Retinal pigment epithelial cell (primary cell): Measurements from ENCODE around the gene SLC26A3.

Experiments used
- DNase-seq: peaks from one replicate; pipeline ENCODE4 v3.0.0-alpha.2; 2010; ENCODE audit warnings: low read depth
- H3K4me3 ChIP-seq: 2 replicates; pipeline ENCODE4 v1.5.1; 2011; ENCODE audit warnings: mild to moderate bottlenecking, low read length, control low read depth, moderate library complexity
- TF ChIP-seq, protein P1 (sequence below): conservative IDR thresholded peaks from 2 replicates; pipeline ENCODE4 v1.5.1; 2011; ENCODE audit warnings: low read depth, low read length, control low read depth, inconsistent platforms

The SLC26A3 gene

DNA sequence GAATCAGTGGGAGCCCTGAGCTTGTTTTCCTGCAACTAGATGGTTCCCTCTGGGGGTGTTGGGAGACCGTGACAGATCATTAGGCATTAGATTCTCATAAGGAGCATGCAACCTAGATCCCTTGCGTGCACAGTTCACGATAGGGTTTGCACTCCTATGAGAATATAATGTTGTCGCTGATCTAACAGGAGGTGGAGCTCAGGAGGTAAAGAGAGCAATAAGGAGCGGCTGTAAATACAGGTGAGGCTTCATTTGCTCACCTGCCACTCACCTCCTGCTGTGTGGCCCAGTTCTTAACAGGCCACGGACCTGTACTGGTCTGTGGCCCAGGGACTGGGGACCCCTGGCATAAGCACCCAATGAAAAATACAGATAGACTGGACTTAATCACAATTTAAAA lies 10.7 kb downstream of the SLC26A3 start:
- TF ChIP-seq, protein P1, sequence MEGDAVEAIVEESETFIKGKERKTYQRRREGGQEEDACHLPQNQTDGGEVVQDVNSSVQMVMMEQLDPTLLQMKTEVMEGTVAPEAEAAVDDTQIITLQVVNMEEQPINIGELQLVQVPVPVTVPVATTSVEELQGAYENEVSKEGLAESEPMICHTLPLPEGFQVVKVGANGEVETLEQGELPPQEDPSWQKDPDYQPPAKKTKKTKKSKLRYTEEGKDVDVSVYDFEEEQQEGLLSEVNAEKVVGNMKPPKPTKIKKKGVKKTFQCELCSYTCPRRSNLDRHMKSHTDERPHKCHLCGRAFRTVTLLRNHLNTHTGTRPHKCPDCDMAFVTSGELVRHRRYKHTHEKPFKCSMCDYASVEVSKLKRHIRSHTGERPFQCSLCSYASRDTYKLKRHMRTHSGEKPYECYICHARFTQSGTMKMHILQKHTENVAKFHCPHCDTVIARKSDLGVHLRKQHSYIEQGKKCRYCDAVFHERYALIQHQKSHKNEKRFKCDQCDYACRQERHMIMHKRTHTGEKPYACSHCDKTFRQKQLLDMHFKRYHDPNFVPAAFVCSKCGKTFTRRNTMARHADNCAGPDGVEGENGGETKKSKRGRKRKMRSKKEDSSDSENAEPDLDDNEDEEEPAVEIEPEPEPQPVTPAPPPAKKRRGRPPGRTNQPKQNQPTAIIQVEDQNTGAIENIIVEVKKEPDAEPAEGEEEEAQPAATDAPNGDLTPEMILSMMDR: no peak
- no peak for DNase-seq

DNA sequence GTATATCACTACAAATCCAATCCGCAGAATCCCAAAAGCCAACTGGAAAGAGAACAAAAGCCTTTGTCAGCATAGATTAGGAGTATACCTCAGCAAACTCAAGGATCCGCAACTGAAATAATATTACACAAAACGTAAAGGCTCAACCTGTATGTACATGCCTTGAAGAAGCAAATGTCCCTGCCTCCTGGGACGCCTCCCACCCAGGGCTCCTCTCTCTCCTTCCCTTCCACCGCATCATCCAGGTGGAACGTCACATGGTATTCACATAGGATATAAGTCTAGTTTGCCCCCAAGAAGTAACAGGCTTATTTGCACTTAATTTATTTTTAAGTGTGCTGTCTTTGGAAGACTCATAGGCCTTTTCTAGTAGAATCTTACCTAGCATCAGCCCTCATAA lies 13.4 kb downstream of the SLC26A3 start:
- no peak overlapping the region for H3K4me3 ChIP-seq
- DNase-seq: no peak
- TF ChIP-seq, protein P1: no peak

More for the DNA sequence above, 10.7 kb downstream of the SLC26A3 start:
- H3K4me3 ChIP-seq: no peak overlapping the region

DNA sequence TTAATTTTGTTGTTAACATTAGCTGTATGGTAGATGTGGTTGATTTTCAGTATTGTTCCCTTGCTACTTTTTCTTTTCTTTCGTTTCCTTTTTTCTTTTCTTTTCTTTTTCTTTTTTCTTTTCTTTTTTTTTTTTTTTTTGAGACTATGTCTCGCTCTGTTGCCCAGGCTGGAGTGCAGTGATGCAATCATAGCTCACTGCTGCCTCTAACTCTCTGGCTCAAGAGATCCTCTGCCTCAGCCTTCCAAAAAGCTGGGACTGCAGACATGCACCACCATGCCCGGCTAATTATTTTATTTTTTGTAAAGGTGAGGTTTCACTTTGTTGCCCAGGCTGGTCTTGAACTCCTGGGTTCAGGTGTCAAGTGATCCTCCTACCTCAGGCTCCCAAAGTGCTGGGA lies 14.4 kb downstream of the SLC26A3 start:
- TF ChIP-seq, protein P1: no peak
- no peak for DNase-seq
- H3K4me3 ChIP-seq: no peak overlapping the region

DNA sequence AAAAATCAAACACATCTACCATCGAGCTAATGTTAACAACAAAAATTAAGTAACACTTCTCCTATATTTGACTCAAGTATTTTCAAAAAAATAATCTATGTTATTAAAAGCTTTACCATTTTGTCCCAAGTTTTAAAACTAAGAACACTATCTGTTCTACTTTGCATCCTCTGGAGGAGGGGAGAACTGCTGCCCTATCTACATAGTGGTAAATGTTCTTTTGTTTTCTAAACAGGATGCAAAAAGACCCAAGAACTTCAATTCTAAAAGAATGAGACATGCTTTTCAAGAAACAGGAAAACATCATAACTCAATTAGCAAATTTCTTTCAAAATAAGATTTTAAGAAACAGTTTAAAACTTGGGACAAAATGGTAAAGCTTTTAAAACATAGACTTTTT lies 14.8 kb downstream of the SLC26A3 start:
- TF ChIP-seq, protein P1: no peak

GRCh38 chr7:107785926-107786325 lies 17.1 kb downstream of the SLC26A3 start:
- no peak for DNase-seq
- TF ChIP-seq, protein P1: no peak
- H3K4me3 ChIP-seq: no peak overlapping the region

More for the DNA sequence above, 14.8 kb downstream of the SLC26A3 start:
- H3K4me3 ChIP-seq: no peak overlapping the region
- DNase-seq: no peak

DNA sequence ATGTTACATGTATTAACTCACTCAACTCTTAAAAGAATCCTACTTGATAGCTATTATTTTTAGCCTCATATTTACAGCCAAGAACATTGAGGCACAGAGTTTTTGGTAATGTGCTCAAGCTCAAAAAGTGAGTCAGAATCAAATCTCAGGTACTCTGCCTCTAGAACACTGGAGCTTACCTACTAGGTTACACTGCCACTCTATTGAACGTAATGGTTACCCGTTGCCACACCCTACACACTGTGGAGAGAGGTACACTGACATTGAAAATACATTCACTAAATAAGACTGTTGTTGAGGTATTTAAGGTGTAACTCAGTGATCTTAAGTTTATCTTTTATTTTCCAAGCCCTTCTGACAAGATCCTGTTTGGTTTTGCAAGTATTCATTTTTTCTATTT lies 17.9 kb downstream of the SLC26A3 start:
- TF ChIP-seq, protein P1: no peak
- no peak for DNase-seq

GRCh38 chr7:107783648-107784047 lies 19.4 kb downstream of the SLC26A3 start:
- DNase-seq: no peak
- no peak overlapping the region for H3K4me3 ChIP-seq
- TF ChIP-seq, protein P1: no peak

More for the DNA sequence above, 17.9 kb downstream of the SLC26A3 start:
- no peak overlapping the region for H3K4me3 ChIP-seq
